Measurements from ENCODE around the gene PIM1. TPM values are rescaled to one million over a fixed set of nuclear protein-coding genes. Genes with fewer than 3 reads are reported as not detected.

The PIM1 gene
- total and polyA plus RNA-seq, 10 of the 15 experiments (the other 5 are each of a cell fraction or from before 2014, with no cell fraction given) = 0.66 to 33.9 (median 10.2) TPM

DNA sequence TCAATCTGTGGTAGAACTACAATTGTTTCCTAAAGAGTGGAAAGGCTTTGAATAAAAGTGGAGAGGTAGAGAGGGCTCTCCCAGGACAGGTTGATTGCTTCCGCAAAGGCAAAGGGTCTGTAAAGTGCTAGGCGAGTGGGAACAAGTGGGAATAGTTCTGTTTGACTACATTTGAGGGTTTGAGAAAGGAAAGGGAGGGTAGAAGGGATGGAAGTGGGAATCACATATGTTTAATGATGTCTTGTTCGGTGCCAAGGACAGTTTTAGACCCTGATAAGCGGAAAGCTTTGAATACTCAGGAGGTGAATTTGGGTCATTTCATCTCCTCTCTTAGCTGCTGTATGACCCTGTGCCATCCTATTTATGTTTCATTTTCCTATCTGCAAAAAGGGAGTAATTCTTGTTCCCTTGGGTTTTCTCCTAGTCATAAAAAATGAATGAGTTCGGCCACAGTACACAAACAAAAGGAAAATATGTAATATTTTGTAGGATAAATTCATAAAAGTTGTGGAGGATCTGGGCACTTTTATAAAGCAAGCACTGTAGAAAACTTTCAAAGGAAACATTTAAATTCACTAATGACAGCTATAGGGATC, 1.7 kb upstream of the PIM1 start:
- ChIA-PET CTCF (interaction anchor here (0.7 to 6.0 kb wide), 3 partner anchors 10 to 117 kb away, joined by 4 to 65 read pairs (median 10); no protein-coding TSS in a partner anchor), RAD21 (ENCODE audit: unreplicated experiment) (interaction anchor here (4.6 to 8.3 kb wide), 4 partner anchors 9 to 117 kb away, joined by 39 to 255 read pairs (median 56); no protein-coding TSS in a partner anchor), POLR2A (interaction anchor here (0.6 to 1.1 kb wide), 5 partner anchors 12 to 27 kb away, joined by 3 read pairs; no protein-coding TSS in a partner anchor), SMC1A (ENCODE audit: uncharacterized antibody, unreplicated experiment) (interaction anchor here (0.6 to 12.2 kb wide), 8 partner anchors 10 to 388 kb away, joined by 3 to 266 read pairs (median 4); no protein-coding TSS in a partner anchor)
- Histone ChIP-seq H3K9me3 (replicated peaks; ENCODE audit: control insufficient read depth, insufficient read depth, low read length) (no peaks in the 10 kb centered on the region), H2AFZ (ENCODE audit: control insufficient read depth, low read depth, low read length) (no peak overlapping the region), H3K27me3 (replicated peaks in 1 of 2; ENCODE audit: control insufficient read depth in 2 of 2, insufficient read depth in 2 of 2, low read length in 1 of 2) (no peaks in the 10 kb centered on the region), H3K4me1 (ENCODE audit: control insufficient read depth, insufficient read depth, low read length) (peaks cover 12% of the 10 kb centered on the region), H4K20me1 (ENCODE audit: control insufficient read depth, insufficient read depth) (no peaks in the 10 kb centered on the region), H3K9ac (ENCODE audit: control insufficient read depth, insufficient read depth, low read length) (no peak overlapping the region), H3K36me3 (ENCODE audit: control insufficient read depth in 2 of 2, insufficient read depth in 2 of 2, low read length in 1 of 2) (0 out of 4 replicates have a peak, but pooled peaks cover 0 to 2% of the 10 kb centered on the region in 2 experiments), H3K4me3 (no peak overlapping the region), H3K4me2 (ENCODE audit: control insufficient read depth, insufficient read depth) (no peak overlapping the region), H3K27ac (ENCODE audit: control insufficient read depth, insufficient read depth) (no peak overlapping the region), H3K79me2 (ENCODE audit: control insufficient read depth, insufficient read depth, low read length) (peaks cover 12% of the 10 kb centered on the region)
- ATAC-seq (no peak), DNase-seq (ENCODE audit: low read depth, low spot score) (no peak), FAIRE-seq (no peak)
- no TSS peak for BruUV-seq (replicated peaks)
- in situ Hi-C loops (cut with MboI) = no loop called here
- TF ChIP-seq FOXM1 (IDR thresholded peaks at IDR 0.05; ENCODE audit: low read depth, low read length) (no peak), ZNF384 (IDR thresholded peaks at IDR 0.05; ENCODE audit: borderline replicate concordance, low read depth, low read length) (no peak), CEBPZ (IDR thresholded peaks at IDR 0.05; ENCODE audit: low read depth, low read length) (no peak), ZNF592 (IDR thresholded peaks at IDR 0.05) (no peak), MEF2A (IDR thresholded peaks at IDR 0.05; ENCODE audit: insufficient read depth, low read depth, low read length) (no peak), ZNF217 (IDR thresholded peaks at IDR 0.05) (no peak), SMARCA5 (IDR thresholded peaks at IDR 0.05) (no peak), POLR2AphosphoS2 (IDR thresholded peaks at IDR 0.05; ENCODE audit: low read depth, low read length) (no peak), MEF2B (IDR thresholded peaks at IDR 0.05; ENCODE audit: partially characterized antibody, poor library complexity, severe bottlenecking) (no peak), ZNF24 (IDR thresholded peaks at IDR 0.05) (no peak), POLR2A (IDR thresholded peaks at IDR 0.05; ENCODE audit: low read depth, low read length) (no peak), TCF12 (IDR thresholded peaks at IDR 0.05; ENCODE audit: low read depth, low read length) (no peak), SP1 (IDR thresholded peaks at IDR 0.05; ENCODE audit: low read depth, low read length) (no peak), MTA3 (IDR thresholded peaks at IDR 0.05; ENCODE audit: borderline replicate concordance, low read length) (no peak), CBX5 (IDR thresholded peaks at IDR 0.05; ENCODE audit: low read depth) (no peak), EZH2 (IDR thresholded peaks at IDR 0.05; ENCODE audit: borderline replicate concordance, control insufficient read depth, low read depth, low read length) (no peak), RAD51 (IDR thresholded peaks at IDR 0.05) (no peak)
- 83% methylated on average over 5 of the region's 5 CpGs for WGBS (ENCODE audit: insufficient coverage, insufficient replicate concordance, low lambda C conversion rate, missing lambda C conversion rate)
- intact Hi-C loops (cut with micrococcal nuclease; ENCODE audit: unreplicated experiment) = no loop called here
